H1 (cell line): ENCODE results near the gene ATP2B1. TPM values are rescaled to one million over a fixed set of nuclear protein-coding genes. Genes with fewer than 3 reads are reported as not detected.
A peak's percentile ranks its signal among the peaks of the same experiment; 100 is the strongest.

ENCODE experiments used
- CTCF ChIA-PET: fragments of 300-600 bp; sonication (Branson Sonifier 250); formaldehyde crosslinking; loops from one replicate; lab custom pipeline; 2021; ENCODE audit not compliant: partially characterized antibody; lab: Charles Lee
- POLR2A ChIA-PET: fragments of 300-600 bp; sonication (Branson Sonifier 250); formaldehyde crosslinking; loops from one replicate; lab custom pipeline; 2021; ENCODE audit warnings: inconsistent platforms; ENCODE audit not compliant: partially characterized antibody; lab: Charles Lee
- DNase-seq, 2 experiments: peaks; one replicate each; pipeline versions ENCODE4 v3.0.0 to v3.0.0-alpha.2; 2010 to 2022; ENCODE audit warnings: low spot score in 2 of 2, low read depth in 1 of 2, mixed read lengths in 1 of 2
- FAIRE-seq: peaks from 2 replicates; lab custom pipeline; 2011; peaks lifted over from hg19 to GRCh38; lab: Jason Lieb, UNC
- H2AFZ ChIP-seq: 2 replicates; pipeline ENCODE4 v1.8.1; 2012; ENCODE audit warnings: low read length, inconsistent platforms
- H2AK5ac ChIP-seq: 2 replicates; pipeline ENCODE4 v1.6.1; 2013; ENCODE audit warnings: low read depth, low read length
- H2BK120ac ChIP-seq: replicated peaks from 2 replicates; pipeline ENCODE3; 2013; ENCODE audit warnings: low read depth, low read length, inconsistent platforms
- H2BK12ac ChIP-seq: 2 replicates; pipeline ENCODE4 v1.6.1; 2013; ENCODE audit warnings: low read depth, low read length
- H2BK15ac ChIP-seq: 2 replicates; pipeline ENCODE4 v1.6.1; 2013; ENCODE audit warnings: low read length
- H2BK20ac ChIP-seq: 2 replicates; pipeline ENCODE4 v1.6.1; 2013; ENCODE audit warnings: low read length
- H2BK5ac ChIP-seq: 2 replicates; pipeline ENCODE4 v1.6.1; 2013; ENCODE audit warnings: low read depth, low read length
- H3K14ac ChIP-seq: 2 replicates; pipeline ENCODE4 v1.6.1; 2013; ENCODE audit warnings: inconsistent platforms; ENCODE audit not compliant: insufficient read length
- H3K18ac ChIP-seq: 2 replicates; pipeline ENCODE4 v1.6.1; 2013; ENCODE audit warnings: low read length; ENCODE audit errors: extremely low read depth
- H3K23ac ChIP-seq: 2 replicates; pipeline ENCODE4 v1.6.1; 2013; ENCODE audit warnings: inconsistent platforms; ENCODE audit not compliant: insufficient read length
- H3K23me2 ChIP-seq: 2 replicates; pipeline ENCODE4 v1.6.1; 2013; ENCODE audit warnings: low read depth, low read length
- H3K27ac ChIP-seq: 2 replicates; pipeline ENCODE4 v1.6.1; 2011; ENCODE audit warnings: low read depth, low read length, inconsistent platforms
- H3K27me3 ChIP-seq, 4 experiments: replicated peaks in 1 of 4; 1 replicate in 1 of 4; 2 replicates in 3 of 4; pipeline versions ENCODE4 v1.6.1 to v1.8.1; 2011 to 2013; ENCODE audit warnings: low read length in 3 of 4, mild to moderate bottlenecking in 3 of 4, inconsistent platforms in 2 of 4, mixed read lengths in 2 of 4, moderate library complexity in 1 of 4; ENCODE audit not compliant: control insufficient read depth in 3 of 4, insufficient read depth in 3 of 4; ENCODE audit errors: extremely low read depth in 1 of 4
- H3K36me3 ChIP-seq, 4 experiments: 2 replicates each; pipeline versions ENCODE4 v1.6.1 to v1.8.1; 2011 to 2013; ENCODE audit warnings: mild to moderate bottlenecking in 4 of 4, low read length in 3 of 4, moderate library complexity in 2 of 4, control low read depth in 1 of 4, inconsistent platforms in 1 of 4; ENCODE audit not compliant: insufficient read depth in 4 of 4, control insufficient read depth in 2 of 4
- H3K4ac ChIP-seq: replicated peaks from 2 replicates; pipeline ENCODE3; 2013; ENCODE audit warnings: low read length, low read depth, mixed read lengths, inconsistent platforms; ENCODE audit not compliant: insufficient read length
- H3K4me1 ChIP-seq, 4 experiments: replicated peaks in 1 of 4; 1 replicate in 1 of 4; 2 replicates in 3 of 4; pipeline versions ENCODE4 v1.6.1 to v1.8.1; 2011 to 2013; ENCODE audit warnings: low read length in 3 of 4, inconsistent platforms in 2 of 4, mixed read lengths in 1 of 4; ENCODE audit not compliant: insufficient read depth in 4 of 4, control insufficient read depth in 3 of 4
- H3K4me2 ChIP-seq, 2 experiments: 2 replicates each; pipeline versions ENCODE4 v1.6.1 to v1.8.1; 2011 to 2013; ENCODE audit warnings: low read depth in 2 of 2, low read length in 2 of 2, control low read depth in 1 of 2, inconsistent platforms in 1 of 2, mild to moderate bottlenecking in 1 of 2; ENCODE audit not compliant: insufficient read depth in 1 of 2
- H3K4me3 ChIP-seq, 4 experiments: fragments of 200-600, 300-600 bp in 1 of 4; sonication (generic), shearing (Covaris generic), sonication (Bioruptor Twin) in 1 of 4; 2 replicates each; pipeline versions ENCODE4 v1.5.1 to v1.8.1; 2011 to 2016; ENCODE audit warnings: low read length in 4 of 4, low read depth in 3 of 4, control low read depth in 2 of 4, inconsistent platforms in 2 of 4, mild to moderate bottlenecking in 2 of 4, mixed read lengths in 1 of 4, moderate library complexity in 1 of 4; ENCODE audit not compliant: insufficient read depth in 2 of 4; ENCODE audit errors: extremely low read depth in 1 of 4
- H3K56ac ChIP-seq: replicated peaks from 2 replicates; pipeline ENCODE3; 2013; ENCODE audit warnings: low read depth, mild to moderate bottlenecking, mixed read lengths, low read length, inconsistent platforms; ENCODE audit not compliant: insufficient read length
- H3K79me1 ChIP-seq: 2 replicates; pipeline ENCODE4 v1.6.1; 2013; ENCODE audit warnings: low read depth, low read length, control low read depth
- H3K79me2 ChIP-seq, 2 experiments: 2 replicates each; pipeline versions ENCODE4 v1.6.1 to v1.8.1; 2012 to 2013; ENCODE audit warnings: low read length in 2 of 2, mild to moderate bottlenecking in 2 of 2, inconsistent platforms in 1 of 2; ENCODE audit not compliant: insufficient read depth in 2 of 2, control insufficient read depth in 1 of 2
- H3K9ac ChIP-seq, 4 experiments: replicated peaks in 1 of 4; 1 replicate in 1 of 4; 2 replicates in 3 of 4; pipeline versions ENCODE4 v1.6.1 to v1.8.1; 2011 to 2013; ENCODE audit warnings: low read depth in 3 of 4, low read length in 3 of 4, control low read depth in 2 of 4, mild to moderate bottlenecking in 2 of 4, moderate library complexity in 2 of 4, inconsistent platforms in 1 of 4; ENCODE audit errors: extremely low read depth in 1 of 4
- H3K9me3 ChIP-seq, 2 experiments: 2 replicates each; pipeline versions ENCODE4 v1.6.1 to v1.8.1; 2012 to 2013; ENCODE audit warnings: mild to moderate bottlenecking in 2 of 2, moderate library complexity in 2 of 2, control low read depth in 1 of 2, inconsistent platforms in 1 of 2, low read depth in 1 of 2, low read length in 1 of 2, mixed read lengths in 1 of 2; ENCODE audit not compliant: insufficient read depth in 2 of 2
- H4K20me1 ChIP-seq, 2 experiments: replicated peaks in 1 of 2; 2 replicates each; pipeline versions ENCODE3 to v1.8.1; 2011 to 2013; ENCODE audit warnings: inconsistent platforms in 2 of 2, low read length in 2 of 2, mild to moderate bottlenecking in 1 of 2; ENCODE audit not compliant: insufficient read depth in 2 of 2, control insufficient read depth in 1 of 2
- H4K5ac ChIP-seq: 2 replicates; pipeline ENCODE4 v1.6.1; 2013; ENCODE audit warnings: low read length, low read depth, mixed read lengths, inconsistent platforms; ENCODE audit not compliant: insufficient read length
- H4K8ac ChIP-seq: 2 replicates; pipeline ENCODE4 v1.8.0; 2013; ENCODE audit warnings: mild to moderate bottlenecking, moderate library complexity, low read length, inconsistent platforms; ENCODE audit not compliant: insufficient read depth; ENCODE audit errors: extremely low read depth
- H4K91ac ChIP-seq: replicated peaks from 2 replicates; pipeline ENCODE3; 2013; ENCODE audit warnings: low read length, mixed read lengths, inconsistent platforms; ENCODE audit not compliant: insufficient read length
- BACH1 ChIP-seq: IDR thresholded peaks from 2 replicates; pipeline ENCODE4 v1.6.1; 2012; ENCODE audit warnings: low read length, improper control_type of control experiment
- CEBPB ChIP-seq: IDR thresholded peaks from 2 replicates; pipeline ENCODE4 v1.6.1; 2012; ENCODE audit warnings: low read depth, low read length
- HDAC2 ChIP-seq, 2 experiments: fragments of 300-600 bp in 1 of 2; sonication (generic) in 1 of 2; IDR thresholded peaks; 2 replicates each; pipeline ENCODE4 v1.6.1; 2011 to 2012; ENCODE audit warnings: low read depth in 2 of 2, low read length in 2 of 2, mild to moderate bottlenecking in 2 of 2, moderate library complexity in 2 of 2, borderline replicate concordance in 1 of 2, inconsistent platforms in 1 of 2
- WGBS, 2 experiments: shearing (Covaris generic) in 1 of 2; methylation state at CpG; one replicate each; pipeline versions ENCODE4 v1.1.6 to v1.1.7; 2013 to 2015; ENCODE audit warnings: low lambda C conversion rate in 2 of 2, mixed read lengths in 2 of 2, inconsistent platforms in 1 of 2, low coverage in 1 of 2, missing lambda C conversion rate in 1 of 2; ENCODE audit not compliant: insufficient replicate concordance in 2 of 2, insufficient coverage in 1 of 2, insufficient read length in 1 of 2; ENCODE audit errors: extremely low coverage in 1 of 2, missing lambda C conversion rate in 1 of 2; 5-methylcytosine and 5-hydroxymethylcytosine counted together
- polyA plus RNA-seq, 7 experiments: library from polyadenylated mRNA; depleted of rRNA in 3 of 7; stranded (reverse) in 5 of 7; unstranded in 2 of 7; fragments of >200 nt in 5 of 7; fragments of 200-250 nt in 2 of 7; gene quantifications; 1 replicate in 5 of 7; 2 replicates in 1 of 7; 4 replicates in 1 of 7; pipeline versions ENCODE4 v1.2.1 to v1.2.3, GENCODE V29; 2011 to 2013; ENCODE audit warnings: missing spikeins in 2 of 7, mixed read lengths in 2 of 7
- total RNA-seq: library from RNA; stranded (reverse); fragmentation: NEBNext Ultra II Directional; extraction: Animal tissue kit (Norgen Biotek cat#: 25700); gene quantifications from 2 replicates; pipeline ENCODE4 v1.2.1, GENCODE V29; 2021

The ATP2B1 gene
- total and polyA plus RNA-seq, 2 of the 8 experiments (the other 6 are each of a cell fraction or from before 2014, with no cell fraction given) = 4.3 to 32.0 TPM

- no peak for FAIRE-seq
- no peak overlapping the region for H2BK12ac ChIP-seq
- no peaks in the 10 kb centered on the region for H4K20me1 ChIP-seq
Observed at GRCh38 chr12:89574736-89575208, 133.9 kb downstream of the ATP2B1 start.

More at GRCh38 chr12:89574736-89575208, 133.9 kb downstream of the ATP2B1 start:
- Histone ChIP-seq H3K23ac (no peak overlapping the region), H3K36me3 (no peaks in the 10 kb centered on the region), H3K27ac (no peak overlapping the region), H3K14ac (no peak overlapping the region), H3K4ac (no peak overlapping the region), H2BK120ac (no peak overlapping the region), H3K23me2 (no peaks in the 10 kb centered on the region), H3K56ac (no peak overlapping the region), H2BK20ac (no peak overlapping the region), H3K79me1 (no peaks in the 10 kb centered on the region), H3K27me3 (no peaks in the 10 kb centered on the region), H2BK5ac (no peak overlapping the region), H3K4me2 (no peak overlapping the region), H3K4me3 (no peak overlapping the region), H3K18ac (no peak overlapping the region), H2AK5ac (no peak overlapping the region), H2BK15ac (no peak overlapping the region), H3K4me1 (no peaks in the 10 kb centered on the region; a peak in 1 of 7 replicates), H4K91ac (no peak overlapping the region), H4K5ac (peak overlapping the region; percentile 36), H3K9me3 (no peaks in the 10 kb centered on the region), H3K9ac (peak overlapping the region in 1 of 4 experiments; percentile 18; a peak in 1 of 7 replicates), H4K8ac (no peak overlapping the region), H2AFZ (peak overlapping the region; percentile 72; the same call in 1 of the 2 replicates), H3K79me2 (no peaks in the 10 kb centered on the region)
- 65% methylated on average over 2 of the region's 2 CpGs; no CpG with 5 or more reads in 1 of the 2 experiments for WGBS, 2 experiments
- peak; percentile 37; the same call in 1 of the 2 replicates for TF ChIP-seq BACH1
- no peak for TF ChIP-seq HDAC2 (IDR thresholded peaks at IDR 0.05; ENCODE audit: borderline replicate concordance in 1 of 2, low read depth in 2 of 2, low read length in 2 of 2)
- TF ChIP-seq CEBPB = no peak
- POLR2A ChIA-PET = no interaction called here
- CTCF ChIA-PET = no interaction called here
- DNase-seq = no peak
